HEK293 (cell line): ENCODE measurements around the gene YAF2.

ENCODE experiments used
- CTCF ChIP-seq: fragments of 450-650 bp; formaldehyde crosslinking; IDR thresholded peaks from 2 replicates; pipeline ENCODE4 v1.5.1; 2016; ENCODE audit warnings: missing biosample characterization, missing genetic modification characterization
- MYNN ChIP-seq: fragments of 450-650 bp; formaldehyde crosslinking; IDR thresholded peaks from 2 replicates; pipeline ENCODE4 v1.5.1; 2016; ENCODE audit warnings: missing biosample characterization, missing genetic modification characterization, borderline replicate concordance
- PBX3 ChIP-seq: sonication (generic); formaldehyde crosslinking; IDR thresholded peaks from 2 replicates; pipeline ENCODE4 v1.8.1; 2022; ENCODE audit warnings: mild to moderate bottlenecking, moderate library complexity, missing genetic modification reagents
- REST ChIP-seq: fragments of 450-650 bp; formaldehyde crosslinking; IDR thresholded peaks from 2 replicates; pipeline ENCODE4 v1.5.1; 2016; ENCODE audit warnings: missing biosample characterization, missing genetic modification characterization
- SP2 ChIP-seq: fragments of 450-650 bp; formaldehyde crosslinking; IDR thresholded peaks from 2 replicates; pipeline ENCODE4 v1.5.1; 2016; ENCODE audit warnings: missing biosample characterization, missing genetic modification characterization
- SP7 ChIP-seq: fragments of 450-650 bp; formaldehyde crosslinking; IDR thresholded peaks from 2 replicates; pipeline ENCODE4 v1.5.1; 2016; ENCODE audit warnings: missing biosample characterization, missing genetic modification characterization
- ZBTB26 ChIP-seq: fragments of 450-650 bp; formaldehyde crosslinking; optimal IDR thresholded peaks from 2 replicates; pipeline ENCODE3; 2016; ENCODE audit warnings: missing biosample characterization, mild to moderate bottlenecking, missing genetic modification characterization
- ZNF138 ChIP-seq: fragments of 450-650 bp; formaldehyde crosslinking; IDR thresholded peaks from 2 replicates; pipeline ENCODE4 v1.5.1; 2016; ENCODE audit warnings: missing biosample characterization, missing genetic modification characterization, borderline replicate concordance
- ZNF24 ChIP-seq: fragments of 450-650 bp; formaldehyde crosslinking; IDR thresholded peaks from 2 replicates; pipeline ENCODE4 v1.5.1; 2016; ENCODE audit warnings: missing biosample characterization, missing genetic modification characterization
- ZNF324 ChIP-seq: fragments of 450-650 bp; formaldehyde crosslinking; IDR thresholded peaks from 2 replicates; pipeline ENCODE4 v1.5.1; 2016; ENCODE audit warnings: missing biosample characterization, missing genetic modification characterization
- ZNF670 ChIP-seq: fragments of 450-650 bp; formaldehyde crosslinking; IDR thresholded peaks from 2 replicates; pipeline ENCODE4 v1.5.1; 2016; ENCODE audit warnings: missing biosample characterization, missing genetic modification characterization, low read depth
- ZNF677 ChIP-seq: fragments of 450-650 bp; IDR thresholded peaks from 2 replicates; pipeline ENCODE4 v1.5.0; 2018; ENCODE audit warnings: missing biosample characterization, mild to moderate bottlenecking, missing genetic modification characterization, moderate library complexity
- ZNF701 ChIP-seq: fragments of 450-650 bp; formaldehyde crosslinking; IDR thresholded peaks from 2 replicates; pipeline ENCODE4 v1.5.1; 2016; ENCODE audit warnings: missing biosample characterization, missing genetic modification characterization
- ZSCAN16 ChIP-seq: fragments of 450-650 bp; formaldehyde crosslinking; IDR thresholded peaks from 2 replicates; pipeline ENCODE4 v1.5.1; 2016; ENCODE audit warnings: missing biosample characterization, missing genetic modification characterization

GRCh38 chr12:42237853-42238239, 202 bp downstream of the YAF2 start:
- TF ChIP-seq CTCF (tag by site-specific recombination), result no peak
- TF ChIP-seq ZBTB26 (tag by site-specific recombination), result no peak
- no peak for TF ChIP-seq ZNF701 (tag by site-specific recombination)
- no peak for TF ChIP-seq ZSCAN16 (tag by site-specific recombination)
- no peak for TF ChIP-seq REST (tag by site-specific recombination)
- TF ChIP-seq ZNF138, result no peak
- TF ChIP-seq MYNN (tag by site-specific recombination), result no peak
- TF ChIP-seq ZNF24 (tag by site-specific recombination), result no peak
- TF ChIP-seq SP2, result no peak
- 0 out of 2 replicates have a peak, but pooled peaks have one; percentile 8 for TF ChIP-seq ZNF677
- TF ChIP-seq SP7, result no peak
- no peak for TF ChIP-seq ZNF324
- TF ChIP-seq PBX3 (CRISPR knock-in tag), result no peak
- no peak for TF ChIP-seq ZNF670 (tag by site-specific recombination)
